GM12878 (cell line): ENCODE data around the gene VSIG10L2. TPM values are rescaled to one million over a fixed set of nuclear protein-coding genes. Genes with fewer than 3 reads are reported as not detected.

Experiments
- ATAC-seq: fragments of 200-7000 bp; cut with Tn5 transposase; 3 replicates; pipeline ENCODE4 v1.9.1; 2020; ENCODE audit warnings: mild to moderate bottlenecking, moderate library complexity
- BruUV-seq: library from RNA; stranded (reverse); fragments of 400-500 nt; replicated peaks from 2 replicates; lab custom pipeline; 2021; lab: Mats Ljungman, UMichigan
- CTCF ChIA-PET: fragments of 300-600 bp; sonication (Branson Sonifier 250); formaldehyde crosslinking; extraction: SDS; loops from one replicate; lab custom pipeline; 2021; ENCODE audit warnings: inconsistent platforms; lab: Yijun Ruan, JAX
- POLR2A ChIA-PET: fragments of 350-600 bp; formaldehyde crosslinking; extraction: SDS; loops from one replicate; lab custom pipeline; 2021; ENCODE audit warnings: inconsistent platforms; lab: Charles Lee
- RAD21 ChIA-PET: fragments of 300-600 bp; sonication (Branson Sonifier 250); formaldehyde crosslinking; loops from one replicate; lab custom pipeline; 2023; ENCODE audit warnings: antibody characterized with exemption; ENCODE audit not compliant: unreplicated experiment; lab: Charles Lee
- SMC1A ChIA-PET: fragments of 300-600 bp; sonication (Branson Sonifier 250); formaldehyde crosslinking; loops from one replicate; lab custom pipeline; 2023; ENCODE audit not compliant: unreplicated experiment, uncharacterized antibody; lab: Charles Lee
- DNase-seq: peaks from one replicate; pipeline ENCODE4 v3.0.0-alpha.2; 2011; ENCODE audit warnings: low read depth, low spot score
- FAIRE-seq: peaks from 3 replicates; lab custom pipeline; 2011; peaks lifted over from hg19 to GRCh38; lab: Jason Lieb, UNC
- H2AFZ ChIP-seq: 2 replicates; pipeline ENCODE4 v1.6.0; 2011; ENCODE audit warnings: low read depth, low read length, control low read depth; ENCODE audit not compliant: control insufficient read depth
- H3K27ac ChIP-seq: 2 replicates; pipeline ENCODE4 v1.5.1; 2011; ENCODE audit warnings: control low read depth; ENCODE audit not compliant: control insufficient read depth, insufficient read depth
- H3K27me3 ChIP-seq, 2 experiments: replicated peaks in 1 of 2; 2 replicates each; pipeline versions ENCODE4 v1.6.0 to v1.6.1; 2011; ENCODE audit warnings: low read length in 1 of 2; ENCODE audit not compliant: control insufficient read depth in 2 of 2, insufficient read depth in 2 of 2
- H3K36me3 ChIP-seq, 2 experiments: 2 replicates each; pipeline ENCODE4 v1.5.1; 2011; ENCODE audit warnings: low read length in 1 of 2; ENCODE audit not compliant: control insufficient read depth in 2 of 2, insufficient read depth in 2 of 2
- H3K4me1 ChIP-seq: 2 replicates; pipeline ENCODE4 v1.6.1; 2011; ENCODE audit warnings: mild to moderate bottlenecking, low read length, moderate library complexity, mixed read lengths; ENCODE audit not compliant: control insufficient read depth, insufficient read depth
- H3K4me2 ChIP-seq: 2 replicates; pipeline ENCODE4 v1.6.0; 2011; ENCODE audit warnings: control low read depth; ENCODE audit not compliant: control insufficient read depth, insufficient read depth
- H3K4me3 ChIP-seq: fragments of 200-600 bp; sonication (generic); 2 replicates; pipeline ENCODE4 v1.5.1; 2016
- H3K79me2 ChIP-seq: 2 replicates; pipeline ENCODE4 v1.6.0; 2011; ENCODE audit warnings: low read length; ENCODE audit not compliant: control insufficient read depth, insufficient read depth
- H3K9ac ChIP-seq: 2 replicates; pipeline ENCODE4 v1.8.0; 2011; ENCODE audit warnings: low read length, control low read depth, mixed read lengths; ENCODE audit not compliant: control insufficient read depth, insufficient read depth
- H3K9me3 ChIP-seq: replicated peaks from 3 replicates; pipeline ENCODE4 v1.5.1; 2011; ENCODE audit warnings: mild to moderate bottlenecking, low read length; ENCODE audit not compliant: control insufficient read depth, insufficient read depth
- H4K20me1 ChIP-seq: 2 replicates; pipeline ENCODE4 v1.6.0; 2011; ENCODE audit not compliant: control insufficient read depth, insufficient read depth
- BMI1 ChIP-seq: fragments of 450-650 bp; IDR thresholded peaks from 2 replicates; pipeline ENCODE4 v1.6.1; 2016; ENCODE audit warnings: mild to moderate bottlenecking, moderate library complexity, borderline replicate concordance
- BRCA1 ChIP-seq: IDR thresholded peaks from 2 replicates; pipeline ENCODE4 v1.6.1; 2011; ENCODE audit warnings: low read depth, low read length, improper control_type of control experiment
- FOS ChIP-seq: IDR thresholded peaks from 3 replicates; pipeline ENCODE4 v1.6.1; 2011; ENCODE audit warnings: borderline replicate concordance; ENCODE audit not compliant: insufficient read length; ENCODE audit errors: extremely low read depth
- FOXM1 ChIP-seq: IDR thresholded peaks from 2 replicates; pipeline ENCODE4 v1.6.1; 2012; ENCODE audit warnings: low read depth, mild to moderate bottlenecking, inconsistent platforms, low read length, moderate library complexity
- GABPA ChIP-seq: IDR thresholded peaks from 2 replicates; pipeline ENCODE4 v1.6.1; 2014; ENCODE audit warnings: antibody characterized with exemption, low read depth, mild to moderate bottlenecking, inconsistent platforms
- IRF4 ChIP-seq: IDR thresholded peaks from 2 replicates; pipeline ENCODE4 v1.6.1; 2011; ENCODE audit warnings: low read depth, low read length
- LARP7 ChIP-seq: fragments of 450-650 bp; IDR thresholded peaks from 2 replicates; pipeline ENCODE4 v1.6.1; 2017; ENCODE audit warnings: mild to moderate bottlenecking
- MEF2A ChIP-seq: IDR thresholded peaks from 2 replicates; pipeline ENCODE4 v1.6.1; 2011; ENCODE audit warnings: low read depth, mild to moderate bottlenecking, low read length, moderate library complexity; ENCODE audit not compliant: insufficient read depth
- MYC ChIP-seq: IDR thresholded peaks from 2 replicates; pipeline ENCODE4 v1.6.1; 2011; ENCODE audit warnings: mild to moderate bottlenecking, low read length, moderate library complexity, inconsistent platforms; ENCODE audit not compliant: insufficient read depth, insufficient replicate concordance, insufficient read length, severe bottlenecking
- NFYA ChIP-seq: IDR thresholded peaks from 2 replicates; pipeline ENCODE4 v1.6.1; 2011; ENCODE audit warnings: low read depth, mild to moderate bottlenecking, low read length, improper control_type of control experiment, borderline replicate concordance
- PAX8 ChIP-seq: fragments of 450-650 bp; IDR thresholded peaks from 2 replicates; pipeline ENCODE4 v1.6.1; 2017; ENCODE audit warnings: mild to moderate bottlenecking, moderate library complexity
- POLR2AphosphoS5 ChIP-seq: IDR thresholded peaks from 2 replicates; pipeline ENCODE4 v1.6.1; 2011; ENCODE audit warnings: mild to moderate bottlenecking, low read length, inconsistent platforms
- SMC3 ChIP-seq: IDR thresholded peaks from 2 replicates; pipeline ENCODE4 v1.6.1; 2011; ENCODE audit warnings: low read length, improper control_type of control experiment, borderline replicate concordance
- SP1 ChIP-seq: IDR thresholded peaks from one replicate; pipeline ENCODE4 v1.6.1; 2011; ENCODE audit warnings: low read depth, low read length
- TBL1XR1 ChIP-seq: IDR thresholded peaks from 2 replicates; pipeline ENCODE4 v1.6.1; 2012; ENCODE audit warnings: low read depth, low read length, improper control_type of control experiment
- WRNIP1 ChIP-seq: IDR thresholded peaks from 2 replicates; pipeline ENCODE4 v1.6.1; 2011; ENCODE audit warnings: low read depth, low read length, improper control_type of control experiment, borderline replicate concordance
- YBX1 ChIP-seq: fragments of 450-650 bp; IDR thresholded peaks from 2 replicates; pipeline ENCODE4 v1.6.1; 2016; ENCODE audit warnings: antibody characterized with exemption
- ZZZ3 ChIP-seq: IDR thresholded peaks from 2 replicates; pipeline ENCODE4 v1.6.1; 2011; ENCODE audit warnings: low read depth; ENCODE audit not compliant: control insufficient read depth, insufficient read length
- WGBS: methylation state at CpG from one replicate; pipeline ENCODE4 v1.1.6; 2016; ENCODE audit warnings: low lambda C conversion rate; ENCODE audit not compliant: insufficient replicate concordance, insufficient coverage; ENCODE audit errors: missing lambda C conversion rate; 5-methylcytosine and 5-hydroxymethylcytosine counted together
- in situ Hi-C: fragments of 300-500 bp; cut with MboI; formaldehyde crosslinking; loops from 9 replicates; pipeline ENCODE4 v1.14.3; 2018; ENCODE audit warnings: mixed read lengths
- intact Hi-C: fragments of 100-400 bp; cut with micrococcal nuclease; formaldehyde crosslinking; loops from one replicate; pipeline ENCODE4 v1.14.2; 2022; ENCODE audit not compliant: unreplicated experiment
- polyA plus RNA-seq, 11 experiments: library from polyadenylated mRNA; depleted of rRNA in 4 of 11; unstranded in 6 of 11; stranded (reverse) in 5 of 11; fragments of >200 nt; fragmentation: Nextera tagmentation in 4 of 11; fragmentation: Illumina TruSeq in 1 of 11; extraction: Ambion mirVana in 4 of 11; extraction: Trizol in 1 of 11; gene quantifications; 1 replicate in 1 of 11; 2 replicates in 10 of 11; pipeline versions ENCODE4 v1.2.1 to v1.2.3, GENCODE V29; 2011 to 2016; ENCODE audit warnings: inconsistent platforms in 2 of 11, missing spikeins in 2 of 11, low read depth in 1 of 11
- total RNA-seq, 4 experiments: library from RNA; depleted of rRNA in 3 of 4; stranded (reverse); fragments of >200 nt in 3 of 4; fragmentation: Illumina TruSeq in 1 of 4; extraction: Trizol in 1 of 4; gene quantifications; 2 replicates each; pipeline versions ENCODE4 v1.2.1 to v1.2.3, GENCODE V29; 2013 to 2021
- TF ChIP-seq, protein P1 (sequence below): fragments of 450-650 bp; formaldehyde crosslinking; IDR thresholded peaks from 2 replicates; pipeline ENCODE4 v1.5.0; 2022; ENCODE audit warnings: mild to moderate bottlenecking, missing genetic modification characterization
- TF ChIP-seq, protein P2 (sequence below): IDR thresholded peaks from 2 replicates; pipeline ENCODE4 v1.6.1; 2012; ENCODE audit warnings: low read depth, low read length, improper control_type of control experiment

VSIG10L2 gene
- total and polyA plus RNA-seq, 10 of the 15 experiments (the other 5 are each of a cell fraction or from before 2014, with no cell fraction given), result 0.02 TPM; not detected in 9

DNA sequence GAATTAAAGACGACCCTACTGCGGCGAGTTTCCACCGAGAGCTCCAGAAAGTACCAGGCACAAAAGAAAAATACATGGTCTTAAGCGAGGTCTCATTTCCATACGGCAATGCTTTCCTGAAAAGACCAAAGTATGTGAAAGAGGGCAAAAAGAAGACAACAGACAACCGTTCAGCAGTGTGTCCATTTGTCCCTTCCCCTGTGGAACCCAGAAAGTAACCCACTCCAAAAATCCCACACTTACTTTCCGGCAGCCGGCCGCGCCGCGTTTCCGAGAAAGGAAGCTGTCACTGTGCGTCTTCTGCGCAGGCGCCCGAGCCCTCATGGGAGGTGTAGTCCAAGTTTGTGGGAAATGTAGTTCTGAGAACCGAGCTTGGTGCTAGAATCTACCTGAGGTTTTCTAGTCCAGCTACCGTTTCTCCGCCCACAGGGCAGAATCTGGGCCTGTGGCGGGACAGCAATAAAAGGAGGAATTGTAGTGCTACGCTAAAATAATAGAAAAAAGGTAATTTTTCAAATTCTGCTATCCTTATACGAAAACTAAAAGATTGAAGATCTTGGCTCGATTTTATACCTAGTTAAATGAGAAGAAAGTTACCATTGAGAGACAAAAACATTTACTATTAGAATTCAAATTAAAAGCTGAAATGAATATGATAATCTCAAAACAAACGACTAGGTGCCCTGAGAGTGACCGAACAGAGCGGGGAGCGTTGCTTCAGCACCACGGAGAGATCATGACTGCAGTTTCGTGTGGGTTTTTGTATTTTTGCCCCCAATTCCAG lies 42.7 kb upstream of the VSIG10L2 start, which contains the start of gene PUS3:
TSS of gene PUS3 (minus strand) at position 280 of the 784 bp plus-strand sequence. CDS start 6,922 bp downstream, outside the sequence.
- DNase-seq, result peak; percentile 52
- Histone ChIP-seq H3K27me3 (peaks cover 3 to 6% of the 10 kb centered on the region in 2 experiments; a peak in 3 of 4 replicates), H3K4me3 (peak within 1 kb of the TSS; percentile 84), H3K79me2 (peaks cover 8% of the 10 kb centered on the region), H3K27ac (peak within 1 kb of the TSS; percentile 64), H4K20me1 (no peaks in the 10 kb centered on the region), H3K4me1 (peaks cover 4% of the 10 kb centered on the region; the same call in 1 of the 2 replicates), H3K4me2 (peak within 1 kb of the TSS; percentile 45), H3K9ac (peak within 1 kb of the TSS; percentile 79), H3K36me3 (peaks cover 4 to 14% of the 10 kb centered on the region in 2 experiments), H2AFZ (peak within 1 kb of the TSS; percentile 89), H3K9me3 (peaks cover 1% of the 10 kb centered on the region; the same call in 2 of the 3 replicates)
- BruUV-seq, result no TSS peak
- ATAC-seq, result peak; percentile 99
- CTCF ChIA-PET, result interaction anchor here (0.9 to 1.7 kb wide), 5 partner anchors 12 to 291 kb away, joined by 3 to 10 read pairs (median 4); partner anchors contain the start of gene HYLS1
- FAIRE-seq, result peak; percentile 90
- 11% methylated on average over 31 of the region's 31 CpGs for WGBS
- RAD21 ChIA-PET, result interaction anchor here (1.0 kb wide), 3 partner anchors 9 to 15 kb away, joined by 3 to 8 read pairs (median 4); partner anchors contain the start of gene HYLS1
- intact Hi-C loops (no loop called here), in situ Hi-C loops (no loop called here)
- POLR2A ChIA-PET, result interaction anchor here (0.5 to 2.1 kb wide), 5 partner anchors 14 to 312 kb away, joined by 3 to 13 read pairs (median 4); partner anchors contain the start of genes HYLS1 and STT3A
- SMC1A ChIA-PET, result interaction anchor here (0.9 to 1.7 kb wide), 4 partner anchors 10 to 25 kb away, joined by 3 to 5 read pairs (median 4); partner anchors contain the start of gene HYLS1
- TF ChIP-seq, protein P1, sequence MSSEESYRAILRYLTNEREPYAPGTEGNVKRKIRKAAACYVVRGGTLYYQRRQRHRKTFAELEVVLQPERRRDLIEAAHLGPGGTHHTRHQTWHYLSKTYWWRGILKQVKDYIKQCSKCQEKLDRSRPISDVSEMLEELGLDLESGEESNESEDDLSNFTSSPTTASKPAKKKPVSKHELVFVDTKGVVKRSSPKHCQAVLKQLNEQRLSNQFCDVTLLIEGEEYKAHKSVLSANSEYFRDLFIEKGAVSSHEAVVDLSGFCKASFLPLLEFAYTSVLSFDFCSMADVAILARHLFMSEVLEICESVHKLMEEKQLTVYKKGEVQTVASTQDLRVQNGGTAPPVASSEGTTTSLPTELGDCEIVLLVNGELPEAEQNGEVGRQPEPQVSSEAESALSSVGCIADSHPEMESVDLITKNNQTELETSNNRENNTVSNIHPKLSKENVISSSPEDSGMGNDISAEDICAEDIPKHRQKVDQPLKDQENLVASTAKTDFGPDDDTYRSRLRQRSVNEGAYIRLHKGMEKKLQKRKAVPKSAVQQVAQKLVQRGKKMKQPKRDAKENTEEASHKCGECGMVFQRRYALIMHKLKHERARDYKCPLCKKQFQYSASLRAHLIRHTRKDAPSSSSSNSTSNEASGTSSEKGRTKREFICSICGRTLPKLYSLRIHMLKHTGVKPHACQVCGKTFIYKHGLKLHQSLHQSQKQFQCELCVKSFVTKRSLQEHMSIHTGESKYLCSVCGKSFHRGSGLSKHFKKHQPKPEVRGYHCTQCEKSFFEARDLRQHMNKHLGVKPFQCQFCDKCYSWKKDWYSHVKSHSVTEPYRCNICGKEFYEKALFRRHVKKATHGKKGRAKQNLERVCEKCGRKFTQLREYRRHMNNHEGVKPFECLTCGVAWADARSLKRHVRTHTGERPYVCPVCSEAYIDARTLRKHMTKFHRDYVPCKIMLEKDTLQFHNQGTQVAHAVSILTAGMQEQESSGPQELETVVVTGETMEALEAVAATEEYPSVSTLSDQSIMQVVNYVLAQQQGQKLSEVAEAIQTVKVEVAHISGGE (CRISPR knock-in tag), result no peak
- TF ChIP-seq, protein P2, sequence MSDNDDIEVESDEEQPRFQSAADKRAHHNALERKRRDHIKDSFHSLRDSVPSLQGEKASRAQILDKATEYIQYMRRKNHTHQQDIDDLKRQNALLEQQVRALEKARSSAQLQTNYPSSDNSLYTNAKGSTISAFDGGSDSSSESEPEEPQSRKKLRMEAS, result peak; percentile 46; the same call in 1 of the 2 replicates
- TF ChIP-seq WRNIP1 (no peak), BMI1 (no peak), NFYA (no peak), GABPA (peak; percentile 85), BRCA1 (no peak), SMC3 (no peak), IRF4 (0 out of 2 replicates have a peak, but pooled peaks have one; percentile 20), ZZZ3 (no peak), MYC (no peak), POLR2AphosphoS5 (peak; percentile 81), SP1 (no peak), FOS (no peak), PAX8 (no peak), YBX1 (no peak), FOXM1 (no peak), TBL1XR1 (no peak), LARP7 (no peak), MEF2A (no peak)
